Caco-2 (cell line): ENCODE results near the gene EPHB4. TPM values are rescaled to one million over a fixed set of nuclear protein-coding genes. Genes with fewer than 3 reads are reported as not detected.
A peak's percentile ranks its signal among the peaks of the same experiment; 100 is the strongest.

Experiments used
- BruUV-seq: library from RNA; stranded (reverse); fragments of 400-500 nt; replicated peaks from 2 replicates; lab custom pipeline; 2021; lab: Mats Ljungman, UMichigan
- CTCF ChIA-PET: fragments of 300-600 bp; sonication (Branson Sonifier 250); formaldehyde crosslinking; loops from one replicate; lab custom pipeline; 2022; ENCODE audit warnings: antibody characterized with exemption; lab: Charles Lee
- POLR2A ChIA-PET: fragments of 300-600 bp; sonication (Branson Sonifier 250); formaldehyde crosslinking; loops from one replicate; lab custom pipeline; 2022; ENCODE audit warnings: antibody characterized with exemption; lab: Charles Lee
- DNase-seq, 2 experiments: peaks; one replicate each; pipeline versions ENCODE4 v3.0.0 to v3.0.0-alpha.2; 2020 to 2022
- H3K27me3 ChIP-seq: replicated peaks from 2 replicates; pipeline ENCODE4 v1.6.0; 2011; ENCODE audit warnings: low read length; ENCODE audit not compliant: control insufficient read depth, insufficient read depth
- H3K36me3 ChIP-seq: 2 replicates; pipeline ENCODE4 v1.5.1; 2011; ENCODE audit warnings: low read length; ENCODE audit not compliant: control insufficient read depth, insufficient read depth
- H3K4me1 ChIP-seq: fragments of 250-450 bp; sonication (Bioruptor Pico); 2 replicates; pipeline ENCODE4 v1.5.1; 2020; ENCODE audit warnings: mild to moderate bottlenecking
- H3K4me3 ChIP-seq: 2 replicates; pipeline ENCODE4 v1.5.1; 2011; ENCODE audit warnings: low read depth, mild to moderate bottlenecking, control low read depth, low read length
- H3K9me3 ChIP-seq: fragments of 250-450 bp; sonication (Bioruptor Pico); 2 replicates; pipeline ENCODE4 v1.5.1; 2020; ENCODE audit warnings: mild to moderate bottlenecking, moderate library complexity
- H3K27ac Mint-ChIP-seq: one replicate; pipeline ENCODE4 v1.8.0; 2022; ENCODE audit warnings: mixed read lengths; ENCODE audit not compliant: unreplicated experiment
- H3K27me3 Mint-ChIP-seq: one replicate; pipeline ENCODE4 v1.8.0; 2022; ENCODE audit warnings: mixed read lengths; ENCODE audit not compliant: insufficient read depth, unreplicated experiment
- H3K36me3 Mint-ChIP-seq: one replicate; pipeline ENCODE4 v1.8.0; 2022; ENCODE audit warnings: mild to moderate bottlenecking, mixed read lengths; ENCODE audit not compliant: insufficient read depth, unreplicated experiment
- H3K4me1 Mint-ChIP-seq: one replicate; pipeline ENCODE4 v1.8.0; 2022; ENCODE audit warnings: low read depth, mixed read lengths; ENCODE audit not compliant: unreplicated experiment
- H3K4me3 Mint-ChIP-seq: one replicate; pipeline ENCODE4 v1.8.0; 2022; ENCODE audit warnings: mild to moderate bottlenecking, moderate library complexity, mixed read lengths; ENCODE audit not compliant: unreplicated experiment
- H3K9me3 Mint-ChIP-seq: one replicate; pipeline ENCODE4 v1.8.0; 2022; ENCODE audit warnings: mixed read lengths; ENCODE audit not compliant: unreplicated experiment
- intact Hi-C: fragments of 100-400 bp; cut with micrococcal nuclease; formaldehyde crosslinking; loops from one replicate; pipeline ENCODE4 v1.10.0; 2022; ENCODE audit not compliant: unreplicated experiment
- total RNA-seq: library from RNA; stranded (reverse); gene quantifications from 2 replicates; pipeline ENCODE4 v1.2.3, GENCODE V29; 2022
- TF ChIP-seq, protein P1 (sequence below), 2 experiments: fragments of 200-600 bp in 1 of 2; IDR thresholded peaks; 1 replicate in 1 of 2; 2 replicates in 1 of 2; pipeline versions ENCODE4 v1.5.1 to v1.8.0; 2011 to 2022; ENCODE audit warnings: antibody characterized with exemption in 1 of 2, control low read depth in 1 of 2, inconsistent platforms in 1 of 2, low read depth in 1 of 2, low read length in 1 of 2, mild to moderate bottlenecking in 1 of 2, moderate library complexity in 1 of 2; ENCODE audit not compliant: insufficient read depth in 1 of 2, severe bottlenecking in 1 of 2, unreplicated experiment in 1 of 2

Gene EPHB4
- total RNA-seq, 1 experiment from 2014 or later, result 112 TPM

DNA sequence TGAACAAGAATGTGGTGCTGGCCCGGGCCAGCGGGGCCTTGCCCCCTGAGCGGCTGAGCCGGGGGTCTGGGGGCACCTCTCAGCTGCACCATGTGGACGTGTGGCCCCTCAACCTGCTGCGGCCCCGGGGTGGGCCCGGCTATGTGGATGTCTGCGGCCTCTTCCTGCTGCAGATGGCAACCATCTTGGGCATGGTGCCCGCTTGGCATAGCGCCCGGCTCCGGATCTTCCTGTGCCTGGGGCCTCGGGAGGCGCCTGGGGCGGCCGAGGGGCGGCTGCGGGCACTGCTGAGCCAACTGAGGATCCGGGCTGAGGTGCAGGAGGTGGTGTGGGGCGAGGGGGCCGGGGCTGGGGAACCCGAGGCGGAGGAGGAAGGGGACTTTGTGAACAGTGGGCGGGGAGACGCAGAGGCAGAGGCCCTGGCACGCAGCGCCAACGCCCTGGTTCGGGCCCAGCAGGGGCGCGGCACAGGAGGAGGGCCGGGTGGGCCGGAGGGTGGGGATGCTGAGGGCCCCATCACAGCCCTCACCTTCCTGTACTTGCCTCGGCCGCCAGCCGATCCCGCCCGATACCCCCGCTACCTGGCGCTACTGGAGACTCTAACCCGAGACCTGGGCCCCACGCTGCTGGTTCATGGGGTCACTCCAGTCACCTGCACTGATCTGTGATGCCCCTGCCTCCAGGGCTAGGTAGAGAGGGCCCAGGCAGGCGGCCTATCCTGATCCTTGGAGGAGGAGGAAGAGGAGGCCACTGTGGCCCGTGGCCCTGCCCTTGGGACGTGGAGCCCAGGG, 38.8 kb upstream of the EPHB4 start:
- peaks cover 66% of the 10 kb centered on the region for H3K36me3 Mint-ChIP-seq
- H3K9me3 Mint-ChIP-seq, result no peaks in the 10 kb centered on the region
- no peak overlapping the region for H3K4me3 ChIP-seq
- H3K9me3 ChIP-seq, result no peaks in the 10 kb centered on the region
- H3K27me3 Mint-ChIP-seq, result no peaks in the 10 kb centered on the region
- H3K27ac Mint-ChIP-seq, result peak overlapping the region; percentile 88
- POLR2A ChIA-PET, result interaction anchor here (0.7 kb wide), 1 partner anchor 283 kb away, joined by 3 read pairs; no protein-coding TSS in a partner anchor
- CTCF ChIA-PET, result no interaction called here
- BruUV-seq, result no TSS peak
- H3K27me3 ChIP-seq, result no peaks in the 10 kb centered on the region
- no peak for DNase-seq
- H3K4me3 Mint-ChIP-seq, result peak overlapping the region; percentile 75
- no peaks in the 10 kb centered on the region for H3K36me3 ChIP-seq
- H3K4me1 Mint-ChIP-seq, result peaks cover 7% of the 10 kb centered on the region
- H3K4me1 ChIP-seq, result peaks cover 17% of the 10 kb centered on the region
- TF ChIP-seq, protein P1, sequence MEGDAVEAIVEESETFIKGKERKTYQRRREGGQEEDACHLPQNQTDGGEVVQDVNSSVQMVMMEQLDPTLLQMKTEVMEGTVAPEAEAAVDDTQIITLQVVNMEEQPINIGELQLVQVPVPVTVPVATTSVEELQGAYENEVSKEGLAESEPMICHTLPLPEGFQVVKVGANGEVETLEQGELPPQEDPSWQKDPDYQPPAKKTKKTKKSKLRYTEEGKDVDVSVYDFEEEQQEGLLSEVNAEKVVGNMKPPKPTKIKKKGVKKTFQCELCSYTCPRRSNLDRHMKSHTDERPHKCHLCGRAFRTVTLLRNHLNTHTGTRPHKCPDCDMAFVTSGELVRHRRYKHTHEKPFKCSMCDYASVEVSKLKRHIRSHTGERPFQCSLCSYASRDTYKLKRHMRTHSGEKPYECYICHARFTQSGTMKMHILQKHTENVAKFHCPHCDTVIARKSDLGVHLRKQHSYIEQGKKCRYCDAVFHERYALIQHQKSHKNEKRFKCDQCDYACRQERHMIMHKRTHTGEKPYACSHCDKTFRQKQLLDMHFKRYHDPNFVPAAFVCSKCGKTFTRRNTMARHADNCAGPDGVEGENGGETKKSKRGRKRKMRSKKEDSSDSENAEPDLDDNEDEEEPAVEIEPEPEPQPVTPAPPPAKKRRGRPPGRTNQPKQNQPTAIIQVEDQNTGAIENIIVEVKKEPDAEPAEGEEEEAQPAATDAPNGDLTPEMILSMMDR (IDR thresholded peaks at IDR 0.05; ENCODE audit: insufficient read depth in 1 of 2, low read depth in 1 of 2, low read length in 1 of 2, severe bottlenecking in 1 of 2, unreplicated experiment in 1 of 2), result no peak
- intact Hi-C loops, result no loop called here

DNA sequence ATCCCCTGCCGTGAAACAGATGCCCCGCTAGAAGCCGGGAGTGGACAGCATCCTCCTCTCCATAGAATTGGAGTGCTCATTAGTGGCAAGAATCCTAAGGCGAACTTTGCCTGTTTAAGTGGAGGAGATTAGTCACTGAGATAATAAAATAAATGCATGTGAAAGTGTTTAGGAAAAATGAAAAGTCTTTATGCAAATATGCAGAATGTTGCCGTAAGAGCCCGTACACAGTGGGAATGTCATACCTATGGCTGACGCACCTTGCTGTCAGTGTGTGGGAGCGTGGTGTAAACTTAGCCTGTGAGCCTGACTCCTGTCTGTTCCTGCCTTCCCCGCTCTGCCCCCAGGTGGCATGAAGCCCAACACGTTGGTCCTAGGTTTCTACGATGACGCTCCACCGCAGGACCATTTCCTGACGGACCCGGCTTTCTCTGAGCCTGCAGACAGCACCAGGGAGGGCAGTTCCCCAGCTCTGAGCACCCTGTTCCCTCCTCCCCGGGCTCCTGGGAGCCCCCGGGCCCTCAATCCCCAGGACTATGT, 38.1 kb upstream of the EPHB4 start:
- peaks cover 7% of the 10 kb centered on the region for H3K4me1 Mint-ChIP-seq
- H3K27ac Mint-ChIP-seq, result no peak overlapping the region

DNA sequence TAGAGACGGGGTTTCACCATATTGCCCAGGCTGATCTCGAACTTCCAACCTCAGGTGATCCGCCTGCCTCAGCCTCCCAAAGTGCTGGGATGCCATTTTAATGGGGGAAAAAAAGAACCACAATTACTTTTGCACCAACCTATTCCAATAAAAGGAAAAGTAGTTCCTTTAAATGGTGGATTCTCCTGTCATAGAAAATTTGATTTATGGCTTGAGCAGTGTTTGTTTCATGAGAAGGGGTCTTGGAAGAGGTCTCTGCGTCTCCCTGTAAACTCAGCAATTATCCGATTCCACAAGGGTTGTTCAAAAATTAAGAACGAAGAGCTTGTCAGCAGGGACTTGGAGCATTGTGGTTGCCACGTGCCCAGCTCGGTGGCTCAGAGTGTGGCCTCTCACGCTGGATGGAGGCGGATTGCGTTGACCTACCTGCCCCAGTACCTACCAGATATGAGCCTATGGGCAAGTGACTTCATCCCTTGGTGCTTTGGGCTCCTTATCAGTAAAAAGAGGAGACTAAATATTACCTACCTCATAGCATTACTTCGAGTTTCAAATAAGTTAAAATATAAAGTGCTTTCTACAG, 37.0 kb upstream of the EPHB4 start:
- no TSS peak for BruUV-seq
- peaks cover 17% of the 10 kb centered on the region for H3K4me1 ChIP-seq
- H3K36me3 ChIP-seq, result peaks cover 5% of the 10 kb centered on the region
- no peak for DNase-seq
- peaks cover 7% of the 10 kb centered on the region for H3K4me1 Mint-ChIP-seq
- H3K27ac Mint-ChIP-seq, result no peak overlapping the region
- peaks cover 71% of the 10 kb centered on the region for H3K36me3 Mint-ChIP-seq
- no peaks in the 10 kb centered on the region for H3K9me3 ChIP-seq
- intact Hi-C loops, result no loop called here
- TF ChIP-seq, protein P1 (IDR thresholded peaks at IDR 0.05; ENCODE audit: insufficient read depth in 1 of 2, low read depth in 1 of 2, low read length in 1 of 2, severe bottlenecking in 1 of 2, unreplicated experiment in 1 of 2), result no peak
- no peak overlapping the region for H3K4me3 Mint-ChIP-seq
- H3K9me3 Mint-ChIP-seq, result no peaks in the 10 kb centered on the region
- POLR2A ChIA-PET, result interaction anchor here (0.6 kb wide), 1 partner anchor 37 kb away, joined by 5 read pairs; the partner anchor contains the start of gene EPHB4
- no peak overlapping the region for H3K4me3 ChIP-seq
- no peaks in the 10 kb centered on the region for H3K27me3 ChIP-seq
- CTCF ChIA-PET, result interaction anchor here (0.6 to 0.7 kb wide), 2 partner anchors 36 to 179 kb away, joined by 4 to 8 read pairs; no protein-coding TSS in a partner anchor
- H3K27me3 Mint-ChIP-seq, result no peaks in the 10 kb centered on the region

More for the DNA sequence above, 38.1 kb upstream of the EPHB4 start:
- H3K9me3 ChIP-seq, result no peaks in the 10 kb centered on the region
- DNase-seq, result no peak
- Mint-ChIP-seq H3K4me3 (no peak overlapping the region), H3K36me3 (peaks cover 66% of the 10 kb centered on the region), H3K27me3 (no peaks in the 10 kb centered on the region), H3K9me3 (no peaks in the 10 kb centered on the region)
- TF ChIP-seq, protein P1 (IDR thresholded peaks at IDR 0.05; ENCODE audit: insufficient read depth in 1 of 2, low read depth in 1 of 2, low read length in 1 of 2, severe bottlenecking in 1 of 2, unreplicated experiment in 1 of 2), result no peak
- no peak overlapping the region for H3K4me3 ChIP-seq
- H3K27me3 ChIP-seq, result no peaks in the 10 kb centered on the region
- H3K4me1 ChIP-seq, result peaks cover 17% of the 10 kb centered on the region
- CTCF ChIA-PET, result no interaction called here
- POLR2A ChIA-PET, result no interaction called here
- intact Hi-C loops, result no loop called here
- BruUV-seq, result no TSS peak
- H3K36me3 ChIP-seq, result peaks cover 5% of the 10 kb centered on the region
